Suprapubic skin (tissue), 4 donors: Measurements from ENCODE around the gene ACSF2.

Experiments used
- POLR2A ChIP-seq, 2 donors: fragments of 450-650 bp; IDR thresholded peaks; one replicate each; pipeline ENCODE4 v1.6.1; 2017; ENCODE audit warnings: antibody characterized with exemption in 2 of 2, mild to moderate bottlenecking in 2 of 2, moderate library complexity in 2 of 2
- POLR2AphosphoS5 ChIP-seq, 3 donors: sonication (generic); formaldehyde crosslinking; IDR thresholded peaks; one replicate each; pipeline ENCODE4 v1.6.1; 2017; ENCODE audit warnings: antibody characterized with exemption in 3 of 3
- TF ChIP-seq, protein P1 (sequence below), 2 donors: fragments of 200-600 bp in 1 of 2; fragments of 450-650 bp in 1 of 2; sonication (generic) in 1 of 2; IDR thresholded peaks; one replicate each; pipeline ENCODE4 v1.5.1; 2016 to 2019; ENCODE audit warnings: antibody characterized with exemption in 2 of 2, mild to moderate bottlenecking in 1 of 2, moderate library complexity in 1 of 2

DNA sequence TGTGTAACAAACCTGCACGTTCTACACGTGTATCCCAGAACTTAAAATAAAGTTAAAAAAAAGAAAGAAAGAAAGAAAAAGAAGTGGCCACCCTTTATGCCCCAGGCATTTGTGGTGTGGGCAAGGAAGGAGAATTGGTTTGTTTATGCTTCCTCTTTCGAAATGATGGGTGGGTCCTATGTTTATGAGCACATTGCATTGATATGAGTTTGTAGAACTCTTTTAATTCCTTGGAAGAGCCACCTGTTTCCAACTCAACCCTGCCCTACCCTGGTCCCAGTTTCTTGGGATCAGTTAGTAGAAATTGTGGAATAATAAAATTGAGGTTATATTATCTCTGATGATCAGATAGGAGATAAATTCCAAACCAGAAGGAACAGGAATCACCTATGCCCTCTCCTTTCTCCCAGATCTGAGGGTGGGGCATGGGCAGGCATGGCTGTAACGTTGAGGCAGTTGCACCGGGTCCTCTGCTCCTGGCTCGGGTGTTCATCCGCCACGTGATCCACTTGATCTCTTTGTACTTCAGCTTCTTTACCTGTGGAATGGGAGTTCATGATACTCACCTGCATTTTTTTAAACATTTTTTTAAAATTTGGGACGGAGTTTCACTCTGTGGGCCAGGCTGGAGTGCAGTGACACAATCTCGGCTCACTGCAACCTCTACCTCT is 26.7 kb downstream of the ACSF2 start:
- TF ChIP-seq, protein P1, sequence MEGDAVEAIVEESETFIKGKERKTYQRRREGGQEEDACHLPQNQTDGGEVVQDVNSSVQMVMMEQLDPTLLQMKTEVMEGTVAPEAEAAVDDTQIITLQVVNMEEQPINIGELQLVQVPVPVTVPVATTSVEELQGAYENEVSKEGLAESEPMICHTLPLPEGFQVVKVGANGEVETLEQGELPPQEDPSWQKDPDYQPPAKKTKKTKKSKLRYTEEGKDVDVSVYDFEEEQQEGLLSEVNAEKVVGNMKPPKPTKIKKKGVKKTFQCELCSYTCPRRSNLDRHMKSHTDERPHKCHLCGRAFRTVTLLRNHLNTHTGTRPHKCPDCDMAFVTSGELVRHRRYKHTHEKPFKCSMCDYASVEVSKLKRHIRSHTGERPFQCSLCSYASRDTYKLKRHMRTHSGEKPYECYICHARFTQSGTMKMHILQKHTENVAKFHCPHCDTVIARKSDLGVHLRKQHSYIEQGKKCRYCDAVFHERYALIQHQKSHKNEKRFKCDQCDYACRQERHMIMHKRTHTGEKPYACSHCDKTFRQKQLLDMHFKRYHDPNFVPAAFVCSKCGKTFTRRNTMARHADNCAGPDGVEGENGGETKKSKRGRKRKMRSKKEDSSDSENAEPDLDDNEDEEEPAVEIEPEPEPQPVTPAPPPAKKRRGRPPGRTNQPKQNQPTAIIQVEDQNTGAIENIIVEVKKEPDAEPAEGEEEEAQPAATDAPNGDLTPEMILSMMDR (IDR thresholded peaks at IDR 0.05), result no peak
- TF ChIP-seq POLR2A (IDR thresholded peaks at IDR 0.05) (no peak), POLR2AphosphoS5 (IDR thresholded peaks at IDR 0.05) (no peak)
